Smooth muscle cell (in vitro differentiated cells): Measurements from ENCODE around the gene GPR183. TPM values are rescaled to one million over a fixed set of nuclear protein-coding genes. Genes with fewer than 3 reads are reported as not detected.
A peak's percentile ranks its signal among the peaks of the same experiment; 100 is the strongest.

Source experiments
- DNase-seq: peaks from one replicate; lab custom pipeline; 2025; ENCODE audit not compliant: unreplicated experiment; lab: John Stamatoyannopoulos, UW
- H2AFZ ChIP-seq: fragments of 200-600 bp; sonication (generic); 2 replicates; pipeline ENCODE4 v1.6.0; 2016; ENCODE audit warnings: antibody characterized with exemption, low read depth, mild to moderate bottlenecking
- H3F3A ChIP-seq: fragments of 200-600 bp; sonication (generic); 2 replicates; pipeline ENCODE4 v1.6.0; 2017; ENCODE audit warnings: antibody characterized with exemption, low read depth
- H3K27ac ChIP-seq: fragments of 200-600 bp; sonication (generic); 2 replicates; pipeline ENCODE4 v1.5.1; 2016; ENCODE audit warnings: low read depth, mild to moderate bottlenecking
- H3K27me3 ChIP-seq: fragments of 200-600 bp; sonication (generic); 2 replicates; pipeline ENCODE4 v1.6.1; 2016; ENCODE audit warnings: low read depth, mild to moderate bottlenecking
- H3K36me3 ChIP-seq: fragments of 200-600 bp; sonication (generic); 2 replicates; pipeline ENCODE4 v1.5.1; 2016; ENCODE audit warnings: low read depth
- H3K4me1 ChIP-seq: fragments of 200-600 bp; sonication (generic); 2 replicates; pipeline ENCODE4 v1.5.1; 2016; ENCODE audit warnings: low read depth
- H3K4me2 ChIP-seq: fragments of 200-600 bp; sonication (generic); 2 replicates; pipeline ENCODE4 v1.6.0; 2016; ENCODE audit warnings: mild to moderate bottlenecking
- H3K4me3 ChIP-seq: fragments of 200-600 bp; sonication (generic); 2 replicates; pipeline ENCODE4 v1.5.1; 2016; ENCODE audit warnings: mild to moderate bottlenecking
- H3K79me2 ChIP-seq: fragments of 200-600 bp; sonication (generic); 2 replicates; pipeline ENCODE4 v1.6.0; 2016; ENCODE audit warnings: low read depth, mild to moderate bottlenecking
- H3K9ac ChIP-seq: fragments of 200-600 bp; sonication (generic); 2 replicates; pipeline ENCODE4 v1.6.0; 2016; ENCODE audit warnings: low read depth
- H3K9me3 ChIP-seq: fragments of 200-600 bp; sonication (generic); replicated peaks from 2 replicates; pipeline ENCODE4 v1.5.1; 2016; ENCODE audit warnings: low read depth
- H4K20me1 ChIP-seq: fragments of 200-600 bp; sonication (generic); 2 replicates; pipeline ENCODE4 v1.6.0; 2016; ENCODE audit warnings: low read depth
- WGBS: methylation state at CpG from one replicate; pipeline ENCODE4 v1.1.7; 2016; ENCODE audit warnings: low lambda C conversion rate; 5-methylcytosine and 5-hydroxymethylcytosine counted together
- polyA plus RNA-seq: library from polyadenylated mRNA; unstranded; fragments of >200 nt; fragmentation: Nextera tagmentation; extraction: Ambion mirVana; gene quantifications from 2 replicates; pipeline ENCODE4 v1.2.1, GENCODE V29; 2016
- total RNA-seq: library from RNA; depleted of rRNA; stranded (reverse); fragments of >200 nt; gene quantifications from 2 replicates; pipeline ENCODE4 v1.2.3, GENCODE V29; 2014
- TF ChIP-seq, protein P1 (sequence below): fragments of 200-600 bp; sonication (generic); IDR thresholded peaks from 2 replicates; pipeline ENCODE4 v1.5.1; 2017; ENCODE audit warnings: borderline replicate concordance, mild to moderate bottlenecking, antibody characterized with exemption; ENCODE audit not compliant: insufficient read depth, poor library complexity, severe bottlenecking

GPR183 gene
- total and polyA plus RNA-seq, 2 experiments from 2014 or later: 32.4 to 33.0 TPM

- Histone ChIP-seq H3K27ac (peak overlapping the region; percentile 35), H3K4me3 (no peak overlapping the region), H4K20me1 (no peaks in the 10 kb centered on the region), H3K9me3 (no peaks in the 10 kb centered on the region), H3K4me1 (peaks cover 9% of the 10 kb centered on the region), H3K4me2 (peak overlapping the region; percentile 47), H3K36me3 (no peaks in the 10 kb centered on the region), H3F3A (no peaks in the 10 kb centered on the region), H3K27me3 (no peaks in the 10 kb centered on the region), H3K79me2 (no peaks in the 10 kb centered on the region), H2AFZ (no peak overlapping the region), H3K9ac (no peak overlapping the region)
- no peak for DNase-seq
- WGBS: 26% methylated on average over 6 of the region's 6 CpGs
- TF ChIP-seq, protein P1, sequence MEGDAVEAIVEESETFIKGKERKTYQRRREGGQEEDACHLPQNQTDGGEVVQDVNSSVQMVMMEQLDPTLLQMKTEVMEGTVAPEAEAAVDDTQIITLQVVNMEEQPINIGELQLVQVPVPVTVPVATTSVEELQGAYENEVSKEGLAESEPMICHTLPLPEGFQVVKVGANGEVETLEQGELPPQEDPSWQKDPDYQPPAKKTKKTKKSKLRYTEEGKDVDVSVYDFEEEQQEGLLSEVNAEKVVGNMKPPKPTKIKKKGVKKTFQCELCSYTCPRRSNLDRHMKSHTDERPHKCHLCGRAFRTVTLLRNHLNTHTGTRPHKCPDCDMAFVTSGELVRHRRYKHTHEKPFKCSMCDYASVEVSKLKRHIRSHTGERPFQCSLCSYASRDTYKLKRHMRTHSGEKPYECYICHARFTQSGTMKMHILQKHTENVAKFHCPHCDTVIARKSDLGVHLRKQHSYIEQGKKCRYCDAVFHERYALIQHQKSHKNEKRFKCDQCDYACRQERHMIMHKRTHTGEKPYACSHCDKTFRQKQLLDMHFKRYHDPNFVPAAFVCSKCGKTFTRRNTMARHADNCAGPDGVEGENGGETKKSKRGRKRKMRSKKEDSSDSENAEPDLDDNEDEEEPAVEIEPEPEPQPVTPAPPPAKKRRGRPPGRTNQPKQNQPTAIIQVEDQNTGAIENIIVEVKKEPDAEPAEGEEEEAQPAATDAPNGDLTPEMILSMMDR: no peak
Measured at GRCh38 chr13:99330942-99331341, 23.7 kb upstream of the GPR183 start.

DNA sequence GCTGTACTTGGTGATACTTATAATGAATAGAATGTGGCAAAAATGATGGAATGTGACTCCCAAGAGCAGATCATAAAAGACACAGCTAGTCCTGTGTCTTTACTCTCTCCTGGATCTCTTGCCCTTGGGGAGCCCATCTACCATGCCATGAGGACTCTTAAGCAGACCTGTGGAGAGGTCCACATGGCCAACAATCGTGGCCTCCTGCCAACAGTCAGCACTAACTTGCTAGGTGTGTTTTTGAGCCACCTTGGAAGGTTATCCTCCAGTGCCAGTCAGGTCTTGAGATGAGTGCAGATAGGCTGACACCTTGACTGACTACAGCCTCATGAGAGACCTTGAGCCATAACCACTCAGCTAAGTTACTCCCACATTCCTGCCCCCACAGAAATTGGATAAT, 22.3 kb upstream of the GPR183 start:
- H2AFZ ChIP-seq: no peak overlapping the region
- 45% methylated on average over 1 of the region's 1 CpG for WGBS

GRCh38 chr13:99327761-99328160, 20.6 kb upstream of the GPR183 start:
- 97% methylated on average over 2 of the region's 2 CpGs for WGBS
- no peaks in the 10 kb centered on the region for H3K36me3 ChIP-seq
- H3K4me3 ChIP-seq: no peak overlapping the region
- TF ChIP-seq, protein P1: no peak
- H3K79me2 ChIP-seq: no peaks in the 10 kb centered on the region
- no peaks in the 10 kb centered on the region for H3K9me3 ChIP-seq
- peaks cover 12% of the 10 kb centered on the region for H3K4me1 ChIP-seq
- H3K27me3 ChIP-seq: no peaks in the 10 kb centered on the region
- H3K27ac ChIP-seq: no peak overlapping the region
- no peak overlapping the region for H3K9ac ChIP-seq
- no peak overlapping the region for H2AFZ ChIP-seq
- peaks cover 17% of the 10 kb centered on the region for H3F3A ChIP-seq
- H3K4me2 ChIP-seq: no peak overlapping the region
- DNase-seq: no peak
- no peaks in the 10 kb centered on the region for H4K20me1 ChIP-seq

More for the DNA sequence above, 22.3 kb upstream of the GPR183 start:
- no peaks in the 10 kb centered on the region for H3K79me2 ChIP-seq
- peaks cover 9% of the 10 kb centered on the region for H3K4me1 ChIP-seq
- H3K9me3 ChIP-seq: no peaks in the 10 kb centered on the region
- H3K27me3 ChIP-seq: no peaks in the 10 kb centered on the region
- H3F3A ChIP-seq: peaks cover 2% of the 10 kb centered on the region
- H4K20me1 ChIP-seq: no peaks in the 10 kb centered on the region
- no peak overlapping the region for H3K9ac ChIP-seq
- H3K27ac ChIP-seq: no peak overlapping the region
- TF ChIP-seq, protein P1: no peak
- DNase-seq: no peak
- no peak overlapping the region for H3K4me2 ChIP-seq
- no peak overlapping the region for H3K4me3 ChIP-seq
- H3K36me3 ChIP-seq: no peaks in the 10 kb centered on the region

- H3K79me2 ChIP-seq: no peaks in the 10 kb centered on the region
- H2AFZ ChIP-seq: no peak overlapping the region
- H3F3A ChIP-seq: peaks cover 21% of the 10 kb centered on the region
- no peak overlapping the region for H3K9ac ChIP-seq
- H3K36me3 ChIP-seq: no peaks in the 10 kb centered on the region
- TF ChIP-seq, protein P1: no peak
- no peak overlapping the region for H3K4me3 ChIP-seq
- no peak overlapping the region for H3K27ac ChIP-seq
- no peaks in the 10 kb centered on the region for H3K27me3 ChIP-seq
- no peak overlapping the region for H3K4me2 ChIP-seq
- 45% methylated on average over 2 of the region's 2 CpGs for WGBS
- no peaks in the 10 kb centered on the region for H3K9me3 ChIP-seq
- no peak for DNase-seq
- H4K20me1 ChIP-seq: no peaks in the 10 kb centered on the region
- H3K4me1 ChIP-seq: peaks cover 12% of the 10 kb centered on the region
Measured at GRCh38 chr13:99327126-99327525, 19.9 kb upstream of the GPR183 start.
